NCI-H748 (cell line): ENCODE measurements around the gene HOXA5.

ENCODE experiments used
- DNase-seq: peaks from one replicate; lab custom pipeline; 2025; ENCODE audit not compliant: unreplicated experiment; lab: John Stamatoyannopoulos, UW

The HOXA5 gene

GRCh38 chr7:27122077-27122910 is 21.2 kb downstream of the HOXA5 start:
- no peak for DNase-seq

GRCh38 chr7:27121684-27122076 is 21.8 kb downstream of the HOXA5 start:
- no peak for DNase-seq

DNA sequence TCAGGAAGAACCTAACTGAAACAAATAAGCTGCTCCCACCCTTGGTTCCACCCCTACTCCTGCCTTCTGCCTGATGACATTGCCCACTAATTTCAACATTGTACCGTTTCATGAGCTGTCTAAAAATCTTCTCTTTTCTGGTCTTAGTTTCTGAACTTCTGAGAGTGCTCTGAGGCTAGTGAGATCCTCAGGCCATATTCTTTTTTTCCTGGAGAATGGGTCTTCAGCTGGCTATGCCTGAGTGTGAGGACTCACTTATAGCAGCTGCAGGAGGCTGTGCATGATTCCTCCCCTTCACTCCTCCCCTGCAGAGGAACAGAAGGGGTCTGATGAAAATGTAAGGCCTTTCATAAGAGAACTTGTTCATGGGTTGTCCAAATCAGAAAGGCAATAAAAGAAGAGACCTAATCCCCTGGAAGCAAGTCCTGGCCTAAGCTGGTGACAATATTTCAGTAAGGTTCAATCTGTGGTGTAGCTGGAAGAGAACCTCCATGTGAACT is 24.0 kb downstream of the HOXA5 start:
- no peak for DNase-seq

DNA sequence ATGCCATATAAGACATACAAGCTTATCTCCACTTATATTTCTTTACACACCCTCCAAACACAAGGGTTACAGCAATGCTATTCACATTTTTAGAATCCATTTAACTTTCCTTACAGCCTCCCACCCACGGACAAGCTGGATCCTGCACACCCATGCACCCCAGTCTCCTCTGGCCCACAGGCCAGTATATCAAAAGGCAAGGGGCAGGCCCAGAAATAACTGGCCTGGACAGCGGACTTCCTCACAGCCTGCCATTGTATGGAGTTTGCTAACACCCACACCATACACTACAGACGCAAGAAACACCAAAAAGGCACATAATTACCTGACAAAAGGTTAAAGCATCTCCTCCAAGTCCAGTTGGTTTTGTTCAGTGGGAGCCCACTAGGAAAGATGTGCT is 24.9 kb downstream of the HOXA5 start:
- no peak for DNase-seq

DNA sequence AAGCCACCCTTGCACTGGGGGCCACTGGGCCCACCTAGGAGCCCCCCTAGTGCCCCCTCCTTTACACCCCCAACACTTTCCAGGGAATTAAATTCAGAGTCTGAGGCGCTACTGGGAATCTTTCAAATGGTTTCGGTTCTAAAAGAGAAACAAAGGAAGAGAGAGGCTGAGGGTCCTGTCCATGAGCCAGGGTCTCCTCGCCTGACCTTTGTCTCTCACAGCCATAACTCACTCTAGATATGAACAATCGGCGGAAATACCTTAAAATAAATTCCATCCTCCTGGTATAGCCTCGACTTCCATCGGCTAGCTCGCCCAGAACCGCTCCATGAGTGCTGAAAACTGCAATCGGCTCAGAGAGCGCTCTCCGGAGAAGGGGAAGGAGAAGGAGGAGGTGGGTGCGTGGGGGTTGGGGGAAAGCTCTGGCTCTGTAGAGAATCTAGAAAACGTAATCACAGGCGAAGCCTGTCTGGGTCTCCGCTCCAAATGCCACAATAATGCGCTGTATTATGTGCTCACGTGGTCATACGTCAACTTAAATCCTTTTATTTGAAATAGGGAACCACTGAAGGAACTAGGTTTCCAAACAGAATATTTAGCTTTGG is 25.5 kb downstream of the HOXA5 start:
- DNase-seq, result no peak

GRCh38 chr7:27116962-27117886 is 26.3 kb downstream of the HOXA5 start:
- DNase-seq, result no peak

- no peak for DNase-seq
These were observed 27.2 kb downstream of the HOXA5 start for GRCh38 chr7:27116031-27116961.

- no peak for DNase-seq
These were observed 28.1 kb downstream of the HOXA5 start for GRCh38 chr7:27115221-27116026.

DNA sequence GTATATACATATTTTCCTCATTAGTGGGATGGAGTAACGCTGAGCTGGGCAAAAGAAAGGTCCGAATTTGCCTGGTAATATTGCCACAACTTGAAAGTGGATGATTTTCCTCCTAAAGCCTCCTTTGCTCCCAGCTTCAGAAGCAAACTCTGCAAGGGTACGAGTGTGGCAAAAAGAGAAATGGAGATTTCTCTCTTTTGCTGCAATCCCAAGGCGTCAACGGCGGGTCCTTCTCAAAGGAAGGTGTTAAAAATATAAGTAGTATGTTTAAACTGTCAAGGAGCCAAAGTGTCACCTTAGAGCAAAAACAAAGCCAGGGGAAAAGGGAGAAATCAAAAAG is 28.6 kb downstream of the HOXA5 start:
- no peak for DNase-seq

GRCh38 chr7:27113991-27114769 is 29.3 kb downstream of the HOXA5 start:
- DNase-seq, result peak; percentile 76

DNA sequence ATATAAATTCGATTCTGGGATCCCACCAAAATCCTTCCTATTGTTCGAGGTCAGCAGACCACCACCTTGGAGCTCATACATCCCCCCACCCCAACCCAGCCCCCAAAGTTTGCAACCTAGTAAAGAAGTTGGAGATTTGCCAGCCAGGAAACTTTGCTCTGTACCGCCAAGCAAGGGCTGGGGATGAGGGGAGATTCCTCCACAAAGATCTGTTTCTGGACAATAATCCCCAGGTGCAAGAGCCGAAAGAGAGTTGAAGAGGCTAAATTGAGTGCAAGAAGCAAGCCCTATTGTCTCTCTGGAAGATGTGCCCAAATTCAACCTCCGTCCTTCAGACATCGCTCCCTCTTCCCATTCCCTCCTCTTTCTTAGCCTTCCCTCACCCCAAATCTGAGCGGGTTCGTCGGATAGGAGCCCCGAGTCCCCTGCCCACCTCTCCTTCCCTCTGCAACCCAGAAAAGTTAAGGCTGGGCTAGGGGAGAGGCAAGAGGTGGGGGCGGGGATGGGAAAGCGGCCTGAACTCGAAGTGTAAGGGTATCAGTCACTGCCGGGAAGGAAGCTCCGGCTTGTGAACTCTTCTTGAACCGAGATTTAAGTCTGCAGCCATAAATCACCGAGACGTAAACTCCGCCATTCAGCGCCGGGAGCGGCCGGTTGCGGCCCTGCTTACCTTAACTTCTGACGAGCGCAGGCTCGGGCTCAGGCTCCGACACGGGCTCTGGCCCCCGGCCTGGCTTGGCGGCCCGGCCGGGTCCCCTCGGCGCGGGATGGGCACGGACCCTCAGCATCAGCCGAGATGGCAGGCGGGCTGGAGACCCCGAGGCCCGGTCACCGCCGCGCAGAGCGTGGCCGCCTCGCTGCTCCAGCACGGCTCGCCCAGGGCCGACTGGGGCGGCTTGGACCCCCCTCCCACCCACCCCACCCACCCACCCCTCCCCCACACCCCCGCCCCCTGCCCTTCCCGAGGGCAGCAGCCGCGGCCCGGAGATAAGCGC is 30.2 kb downstream of the HOXA5 start:
- peak; percentile 76 for DNase-seq

GRCh38 chr7:27112361-27112760 is 31.1 kb downstream of the HOXA5 start:
- DNase-seq, result no peak

DNA sequence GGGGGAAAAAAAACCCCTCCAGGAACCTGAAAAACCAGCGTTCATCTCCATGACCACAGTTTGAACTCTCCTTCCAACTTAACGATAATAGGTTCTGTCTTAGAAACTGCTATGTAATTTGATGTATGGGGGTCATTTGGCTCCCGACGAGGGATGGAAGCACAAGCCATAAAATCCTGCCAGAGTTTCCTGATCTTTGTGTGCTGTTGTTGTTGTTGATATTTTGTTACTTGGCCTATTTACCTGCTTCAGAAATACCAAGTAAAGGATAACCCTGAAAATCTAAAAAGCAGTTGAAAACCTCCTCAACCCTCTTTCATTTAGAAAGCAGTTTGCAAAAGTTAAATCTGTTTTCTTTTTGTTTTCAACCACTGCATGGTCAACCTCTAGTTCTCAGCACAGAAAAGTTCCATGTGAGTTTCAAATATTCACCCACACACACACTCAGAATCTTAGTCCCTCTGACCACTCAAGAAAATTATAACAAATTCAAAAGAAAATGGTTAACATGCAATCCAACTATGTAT is 31.7 kb downstream of the HOXA5 start:
- DNase-seq, result no peak

DNA sequence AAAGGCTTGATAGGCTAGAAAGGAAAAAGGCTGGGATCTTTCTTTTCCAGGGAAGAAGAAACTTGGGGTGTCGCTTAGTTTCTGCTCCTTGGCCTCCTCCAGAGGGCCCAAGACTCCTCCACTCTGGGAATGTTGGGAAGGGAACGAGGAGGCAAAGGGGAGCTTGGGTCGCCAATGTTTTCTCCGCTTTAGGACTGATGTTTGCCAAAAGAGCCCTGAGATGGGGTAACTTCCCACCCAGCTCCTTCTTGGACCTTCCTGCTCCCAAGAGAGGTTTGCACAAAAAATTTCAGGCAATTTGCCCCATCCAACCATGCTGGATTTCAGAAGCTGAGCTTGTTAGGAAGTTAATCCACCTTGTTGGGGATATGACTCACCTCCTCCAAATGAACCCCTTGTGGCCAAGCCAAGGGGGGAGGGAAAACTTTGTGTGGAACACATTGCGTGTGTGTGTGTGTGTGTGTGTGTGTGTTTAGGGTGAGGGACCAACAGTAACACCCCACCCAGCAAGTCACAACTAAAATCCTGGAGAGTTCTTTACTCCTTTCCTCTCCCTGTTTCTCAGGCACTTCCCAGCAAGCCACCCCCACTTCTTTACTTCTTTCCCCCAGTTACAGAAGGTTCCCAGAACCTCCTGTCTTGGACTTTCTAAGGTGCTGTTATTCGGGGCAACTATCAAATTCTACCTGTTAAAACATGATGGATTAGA is 32.3 kb downstream of the HOXA5 start:
- no peak for DNase-seq

- no peak for DNase-seq
These were observed 33.1 kb downstream of the HOXA5 start for GRCh38 chr7:27110186-27111031.
